ENCODE measurements around the gene PRDM9. TPM values are rescaled to one million over a fixed set of nuclear protein-coding genes. Genes with fewer than 3 reads are reported as not detected.

PRDM9 gene
- total RNA-seq (2021; ENCODE audit: unreplicated experiment) (not detected), Bru-seq, nascent RNA (not detected), BruChase-seq, experiment 1, labeled RNA remaining after a 2-hour chase (not detected), BruChase-seq, experiment 2, labeled RNA remaining after a 6-hour chase (not detected)
- polyA plus RNA-seq (2012; ENCODE audit: insufficient read length), result not detected
- long read RNA-seq, result 0 reads

DNA sequence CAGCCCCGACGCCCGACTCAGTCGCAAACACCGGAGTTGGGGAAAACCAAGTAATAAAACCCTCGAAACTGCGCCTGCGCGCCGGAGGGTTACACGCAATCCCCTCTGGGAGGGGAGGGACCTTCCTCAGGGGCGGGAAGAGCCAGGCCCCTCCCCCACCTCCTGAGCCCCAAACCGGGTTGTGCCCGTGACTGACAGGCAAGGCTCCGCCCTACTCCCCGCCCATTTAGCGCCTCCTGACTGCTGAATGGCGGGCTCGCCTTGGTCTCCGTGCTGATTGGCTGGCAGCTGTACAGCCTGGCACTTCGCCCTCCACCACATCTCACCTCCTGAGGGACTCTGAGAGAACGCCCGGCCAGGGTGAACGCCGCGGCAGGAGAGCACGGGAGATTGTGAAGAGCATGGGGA is at the start of gene PRDM9:
TSS of gene PRDM9 (plus strand) at position 332 of the 408 bp plus-strand sequence. CDS start 1,425 bp downstream, outside the sequence.
- ATAC-seq, result no peak
- intact Hi-C loops (cut with micrococcal nuclease; ENCODE audit: unreplicated experiment) (no loop called here), in situ Hi-C loops (cut with HindIII; ENCODE audit: low pct_unique_long_range_greater_than_20kb, low sequenced_read_pairs) (no loop called here)
- H3K4me1 ChIP-seq (ENCODE audit: control insufficient read depth, insufficient read depth, low read length), result no peaks in the 10 kb centered on the region
- ChIA-PET POLR2A (no interaction called here), CTCF (no interaction called here)
- no peak for TF ChIP-seq POLR2AphosphoS5 (IDR thresholded peaks at IDR 0.05; ENCODE audit: low read depth, low read length)
- TF ChIP-seq, protein P1, sequence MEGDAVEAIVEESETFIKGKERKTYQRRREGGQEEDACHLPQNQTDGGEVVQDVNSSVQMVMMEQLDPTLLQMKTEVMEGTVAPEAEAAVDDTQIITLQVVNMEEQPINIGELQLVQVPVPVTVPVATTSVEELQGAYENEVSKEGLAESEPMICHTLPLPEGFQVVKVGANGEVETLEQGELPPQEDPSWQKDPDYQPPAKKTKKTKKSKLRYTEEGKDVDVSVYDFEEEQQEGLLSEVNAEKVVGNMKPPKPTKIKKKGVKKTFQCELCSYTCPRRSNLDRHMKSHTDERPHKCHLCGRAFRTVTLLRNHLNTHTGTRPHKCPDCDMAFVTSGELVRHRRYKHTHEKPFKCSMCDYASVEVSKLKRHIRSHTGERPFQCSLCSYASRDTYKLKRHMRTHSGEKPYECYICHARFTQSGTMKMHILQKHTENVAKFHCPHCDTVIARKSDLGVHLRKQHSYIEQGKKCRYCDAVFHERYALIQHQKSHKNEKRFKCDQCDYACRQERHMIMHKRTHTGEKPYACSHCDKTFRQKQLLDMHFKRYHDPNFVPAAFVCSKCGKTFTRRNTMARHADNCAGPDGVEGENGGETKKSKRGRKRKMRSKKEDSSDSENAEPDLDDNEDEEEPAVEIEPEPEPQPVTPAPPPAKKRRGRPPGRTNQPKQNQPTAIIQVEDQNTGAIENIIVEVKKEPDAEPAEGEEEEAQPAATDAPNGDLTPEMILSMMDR (IDR thresholded peaks at IDR 0.05), result no peak
- TF ChIP-seq TCF7L2 (IDR thresholded peaks at IDR 0.05; ENCODE audit: low read depth, low read length), result no peak
- TF ChIP-seq, protein P2, sequence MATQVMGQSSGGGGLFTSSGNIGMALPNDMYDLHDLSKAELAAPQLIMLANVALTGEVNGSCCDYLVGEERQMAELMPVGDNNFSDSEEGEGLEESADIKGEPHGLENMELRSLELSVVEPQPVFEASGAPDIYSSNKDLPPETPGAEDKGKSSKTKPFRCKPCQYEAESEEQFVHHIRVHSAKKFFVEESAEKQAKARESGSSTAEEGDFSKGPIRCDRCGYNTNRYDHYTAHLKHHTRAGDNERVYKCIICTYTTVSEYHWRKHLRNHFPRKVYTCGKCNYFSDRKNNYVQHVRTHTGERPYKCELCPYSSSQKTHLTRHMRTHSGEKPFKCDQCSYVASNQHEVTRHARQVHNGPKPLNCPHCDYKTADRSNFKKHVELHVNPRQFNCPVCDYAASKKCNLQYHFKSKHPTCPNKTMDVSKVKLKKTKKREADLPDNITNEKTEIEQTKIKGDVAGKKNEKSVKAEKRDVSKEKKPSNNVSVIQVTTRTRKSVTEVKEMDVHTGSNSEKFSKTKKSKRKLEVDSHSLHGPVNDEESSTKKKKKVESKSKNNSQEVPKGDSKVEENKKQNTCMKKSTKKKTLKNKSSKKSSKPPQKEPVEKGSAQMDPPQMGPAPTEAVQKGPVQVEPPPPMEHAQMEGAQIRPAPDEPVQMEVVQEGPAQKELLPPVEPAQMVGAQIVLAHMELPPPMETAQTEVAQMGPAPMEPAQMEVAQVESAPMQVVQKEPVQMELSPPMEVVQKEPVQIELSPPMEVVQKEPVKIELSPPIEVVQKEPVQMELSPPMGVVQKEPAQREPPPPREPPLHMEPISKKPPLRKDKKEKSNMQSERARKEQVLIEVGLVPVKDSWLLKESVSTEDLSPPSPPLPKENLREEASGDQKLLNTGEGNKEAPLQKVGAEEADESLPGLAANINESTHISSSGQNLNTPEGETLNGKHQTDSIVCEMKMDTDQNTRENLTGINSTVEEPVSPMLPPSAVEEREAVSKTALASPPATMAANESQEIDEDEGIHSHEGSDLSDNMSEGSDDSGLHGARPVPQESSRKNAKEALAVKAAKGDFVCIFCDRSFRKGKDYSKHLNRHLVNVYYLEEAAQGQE (IDR thresholded peaks at IDR 0.05; ENCODE audit: insufficient read depth in 1 of 2, low read depth in 2 of 2, low read length in 1 of 2), result no peak
- no peak for TF ChIP-seq SIN3A (IDR thresholded peaks at IDR 0.05; ENCODE audit: borderline replicate concordance, insufficient read depth, low read depth, low read length)
- H3K36me3 ChIP-seq (ENCODE audit: control insufficient read depth, insufficient read depth, low read length), result no peaks in the 10 kb centered on the region
- DNase-seq (ENCODE audit: low read depth, low spot score), result no peak
- H3K9me3 ChIP-seq (ENCODE audit: control insufficient read depth, insufficient read depth, low read depth, low read length), result no peaks in the 10 kb centered on the region
- H3K4me3 ChIP-seq (ENCODE audit: low read depth in 2 of 2, low read length in 2 of 2), result no peak within 1 kb of the TSS; a peak in 1 of 4 replicates
- no peak within 1 kb of the TSS for H3K27ac ChIP-seq (ENCODE audit: low read length)
- H3K27me3 ChIP-seq (ENCODE audit: control insufficient read depth, insufficient read depth, low read length), result no peaks in the 10 kb centered on the region
- BruUV-seq (replicated peaks), result no TSS peak

DNA sequence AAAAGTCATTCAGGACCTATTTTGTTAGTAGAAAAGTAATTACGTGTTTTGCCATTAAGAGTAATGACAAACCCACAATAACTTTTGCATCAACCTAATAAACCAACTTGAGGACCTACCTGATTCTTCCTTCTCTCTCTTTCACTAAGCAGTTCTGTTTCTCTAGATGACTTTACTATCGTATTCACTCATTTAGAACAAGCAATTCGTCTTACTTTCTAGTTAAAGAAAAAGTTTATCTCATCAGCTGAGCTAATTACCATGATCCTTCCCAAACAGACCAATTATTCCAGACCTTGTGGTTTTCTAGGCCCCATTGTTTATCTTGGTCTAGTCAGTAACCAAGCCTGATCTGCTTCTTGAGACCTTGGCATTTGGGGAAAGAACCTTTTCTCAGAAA is 49.6 kb upstream of the PRDM9 start:
- DNase-seq (ENCODE audit: low read depth, low spot score) (no peak), ATAC-seq (no peak)
- TF ChIP-seq SIN3A (IDR thresholded peaks at IDR 0.05; ENCODE audit: borderline replicate concordance, insufficient read depth, low read depth, low read length) (no peak), TCF7L2 (IDR thresholded peaks at IDR 0.05; ENCODE audit: low read depth, low read length) (no peak), POLR2AphosphoS5 (IDR thresholded peaks at IDR 0.05; ENCODE audit: low read depth, low read length) (no peak)
- TF ChIP-seq, protein P1 (IDR thresholded peaks at IDR 0.05), result no peak
- TF ChIP-seq, protein P2 (IDR thresholded peaks at IDR 0.05; ENCODE audit: insufficient read depth in 1 of 2, low read depth in 2 of 2, low read length in 1 of 2), result no peak
- H3K9me3 ChIP-seq (ENCODE audit: control insufficient read depth, insufficient read depth, low read depth, low read length), result no peaks in the 10 kb centered on the region
- ChIA-PET POLR2A (no interaction called here), CTCF (no interaction called here)
- H3K36me3 ChIP-seq (ENCODE audit: control insufficient read depth, insufficient read depth, low read length), result no peaks in the 10 kb centered on the region
- intact Hi-C loops (cut with micrococcal nuclease; ENCODE audit: unreplicated experiment) (no loop called here), in situ Hi-C loops (cut with HindIII; ENCODE audit: low pct_unique_long_range_greater_than_20kb, low sequenced_read_pairs) (no loop called here)
- no peak overlapping the region for H3K27ac ChIP-seq (ENCODE audit: low read length)
- no TSS peak for BruUV-seq (replicated peaks)
- no peaks in the 10 kb centered on the region for H3K4me1 ChIP-seq (ENCODE audit: control insufficient read depth, insufficient read depth, low read length)
- no peak overlapping the region for H3K4me3 ChIP-seq (ENCODE audit: low read depth in 2 of 2, low read length in 2 of 2)
- H3K27me3 ChIP-seq (ENCODE audit: control insufficient read depth, insufficient read depth, low read length), result no peaks in the 10 kb centered on the region
